Vagina (tissue), 2 donors: Measurements from ENCODE around the gene ITGA2B. TPM values are rescaled to one million over a fixed set of nuclear protein-coding genes. Genes with fewer than 3 reads are reported as not detected.
A peak's percentile ranks its signal among the peaks of the same experiment; 100 is the strongest.

Source experiments
- DNase-seq, 2 donors: peaks; one replicate each; pipeline ENCODE4 v3.0.0-alpha.2; 2017; ENCODE audit errors: extremely low spot score in 2 of 2
- H3K27ac ChIP-seq: fragments of 200-600 bp; sonication (generic); one replicate; pipeline ENCODE4 v1.5.1; 2019
- H3K27me3 ChIP-seq: fragments of 200-600 bp; sonication (generic); one replicate; pipeline ENCODE4 v1.5.1; 2019
- H3K36me3 ChIP-seq, 2 donors: fragments of 200-600 bp; sonication (generic); one replicate each; pipeline ENCODE4 v1.5.1; 2017 to 2019
- H3K4me1 ChIP-seq: fragments of 200-600 bp; sonication (generic); one replicate; pipeline ENCODE4 v1.5.1; 2019
- H3K4me3 ChIP-seq, 2 donors: fragments of 200-600 bp; sonication (generic); 1 replicate in 1 of 2; 2 replicates in 1 of 2; pipeline ENCODE4 v1.5.1; 2016 to 2019
- H3K9me3 ChIP-seq: fragments of 200-600 bp; sonication (generic); one replicate; pipeline ENCODE4 v1.5.1; 2019
- CTCF ChIP-seq, 3 experiments: fragments of 450-650 bp in 2 of 3; fragments of 200-600 bp in 1 of 3; sonication (generic) in 1 of 3; IDR thresholded peaks; one replicate each; pipeline ENCODE4 v1.5.1; 2017 to 2019; ENCODE audit warnings: antibody characterized with exemption in 3 of 3, mild to moderate bottlenecking in 2 of 3, moderate library complexity in 2 of 3
- POLR2A ChIP-seq, 2 donors: fragments of 450-650 bp; IDR thresholded peaks; one replicate each; pipeline ENCODE4 v1.6.1; 2017; ENCODE audit warnings: antibody characterized with exemption in 2 of 2, mild to moderate bottlenecking in 2 of 2, moderate library complexity in 2 of 2
- POLR2AphosphoS5 ChIP-seq, 2 donors: sonication (generic); formaldehyde crosslinking; IDR thresholded peaks; one replicate each; pipeline ENCODE4 v1.9.0; 2017; ENCODE audit warnings: antibody characterized with exemption in 2 of 2, mild to moderate bottlenecking in 2 of 2, low read depth in 1 of 2; ENCODE audit not compliant: insufficient read depth in 1 of 2
- intact Hi-C: fragments of 100-400 bp; cut with DNase I; formaldehyde crosslinking; loops from one replicate; pipeline ENCODE4 v1.15.1; 2023
- total RNA-seq: library from RNA; depleted of rRNA; stranded (reverse); fragments of >200 nt; gene quantifications from one replicate; pipeline ENCODE4 v1.2.3, GENCODE V29; 2016

Gene ITGA2B
- total RNA-seq, 1 donor from 2014 or later, result 2.0 TPM

- DNase-seq, result no peak
- H3K27ac ChIP-seq, result peak within 1 kb of the TSS; percentile 83
- H3K9me3 ChIP-seq, result no peaks in the 10 kb centered on the region
- intact Hi-C loops, result no loop called here
- peak within 1 kb of the TSS; percentile 69 to 85 for H3K4me3 ChIP-seq
- no peak for TF ChIP-seq POLR2A (IDR thresholded peaks at IDR 0.05)
- TF ChIP-seq CTCF (IDR thresholded peaks at IDR 0.05), result peak in 1 of 3 experiments; percentile 86
- TF ChIP-seq POLR2AphosphoS5 (IDR thresholded peaks at IDR 0.05; ENCODE audit: insufficient read depth in 1 of 2, low read depth in 1 of 2), result no peak
- no peaks in the 10 kb centered on the region for H3K27me3 ChIP-seq
- H3K36me3 ChIP-seq, result no peaks in the 10 kb centered on the region
- H3K4me1 ChIP-seq, result peaks cover 38% of the 10 kb centered on the region
These were observed 25.8 kb downstream of the ITGA2B start, which contains the start of gene FAM171A2 for GRCh38 chr17:44363613-44364159. Gene FAM171A2 (minus strand): TSS chr17:44363853. CDS start chr17:44363714, 139 bp downstream.

- H3K27ac ChIP-seq, result peak overlapping the region; percentile 83
- TF ChIP-seq CTCF (IDR thresholded peaks at IDR 0.05), result no peak
- no peak for TF ChIP-seq POLR2A (IDR thresholded peaks at IDR 0.05)
- no peak for TF ChIP-seq POLR2AphosphoS5 (IDR thresholded peaks at IDR 0.05; ENCODE audit: insufficient read depth in 1 of 2, low read depth in 1 of 2)
- H3K27me3 ChIP-seq, result no peaks in the 10 kb centered on the region
These were observed 26.4 kb downstream of the ITGA2B start for GRCh38 chr17:44362949-44363612.

GRCh38 chr17:44362459-44362948 is 26.9 kb downstream of the ITGA2B start:
- H3K36me3 ChIP-seq, result no peaks in the 10 kb centered on the region

More at GRCh38 chr17:44362949-44363612, 26.4 kb downstream of the ITGA2B start:
- intact Hi-C loops, result no loop called here
- H3K9me3 ChIP-seq, result no peaks in the 10 kb centered on the region
- peak overlapping the region; percentile 69 to 85 for H3K4me3 ChIP-seq
- DNase-seq, result no peak
- H3K36me3 ChIP-seq, result no peaks in the 10 kb centered on the region
- peaks cover 38% of the 10 kb centered on the region for H3K4me1 ChIP-seq

GRCh38 chr17:44361292-44362260 is 27.9 kb downstream of the ITGA2B start:
- Histone ChIP-seq H3K4me3 (no peak overlapping the region), H3K27me3 (no peaks in the 10 kb centered on the region), H3K27ac (peak overlapping the region; percentile 83), H3K9me3 (no peaks in the 10 kb centered on the region), H3K36me3 (no peaks in the 10 kb centered on the region), H3K4me1 (peaks cover 38% of the 10 kb centered on the region)
- intact Hi-C loops, result no loop called here
- TF ChIP-seq POLR2A (IDR thresholded peaks at IDR 0.05) (no peak), POLR2AphosphoS5 (IDR thresholded peaks at IDR 0.05; ENCODE audit: insufficient read depth in 1 of 2, low read depth in 1 of 2) (no peak), CTCF (IDR thresholded peaks at IDR 0.05) (no peak)
- DNase-seq, result no peak

More at GRCh38 chr17:44362459-44362948, 26.9 kb downstream of the ITGA2B start:
- H3K9me3 ChIP-seq, result no peaks in the 10 kb centered on the region
- peak overlapping the region; percentile 83 for H3K27ac ChIP-seq
- intact Hi-C loops, result no loop called here
- no peak for TF ChIP-seq POLR2A (IDR thresholded peaks at IDR 0.05)
- TF ChIP-seq POLR2AphosphoS5 (IDR thresholded peaks at IDR 0.05; ENCODE audit: insufficient read depth in 1 of 2, low read depth in 1 of 2), result no peak
- peak overlapping the region; percentile 69 to 85 for H3K4me3 ChIP-seq
- H3K27me3 ChIP-seq, result no peaks in the 10 kb centered on the region
- DNase-seq, result no peak
- H3K4me1 ChIP-seq, result peaks cover 38% of the 10 kb centered on the region

GRCh38 chr17:44360826-44361225 is 28.6 kb downstream of the ITGA2B start:
- DNase-seq, result no peak
- Histone ChIP-seq H3K9me3 (no peaks in the 10 kb centered on the region), H3K27me3 (no peaks in the 10 kb centered on the region), H3K27ac (peak overlapping the region; percentile 83), H3K36me3 (no peaks in the 10 kb centered on the region), H3K4me1 (peaks cover 38% of the 10 kb centered on the region), H3K4me3 (no peak overlapping the region)
- no peak for TF ChIP-seq POLR2A (IDR thresholded peaks at IDR 0.05)
- TF ChIP-seq CTCF (IDR thresholded peaks at IDR 0.05), result no peak
- TF ChIP-seq POLR2AphosphoS5 (IDR thresholded peaks at IDR 0.05; ENCODE audit: insufficient read depth in 1 of 2, low read depth in 1 of 2), result no peak
- intact Hi-C loops, result no loop called here
